Endothelial cell of umbilical vein (primary cell): ENCODE measurements around the gene L1CAM. TPM values are rescaled to one million over a fixed set of nuclear protein-coding genes. Genes with fewer than 3 reads are reported as not detected.

Experiments used
- BruUV-seq: library from RNA; stranded (reverse); fragments of 400-500 nt; replicated peaks from 2 replicates; lab custom pipeline; 2021; lab: Mats Ljungman, UMichigan
- CTCF ChIA-PET: fragments of 300-600, 350-600 bp; sonication (Branson Sonifier 250); formaldehyde crosslinking; loops from one replicate; lab custom pipeline; 2021; ENCODE audit warnings: antibody characterized with exemption, inconsistent platforms; lab: Charles Lee
- POLR2A ChIA-PET: fragments of 300-600, 350-600 bp; sonication (Branson Sonifier 250); formaldehyde crosslinking; loops from one replicate; lab custom pipeline; 2021; ENCODE audit warnings: antibody characterized with exemption, inconsistent platforms; lab: Charles Lee
- DNase-seq: peaks from one replicate; pipeline ENCODE4 v3.0.0-alpha.2; 2011; ENCODE audit warnings: low read depth, low spot score
- FAIRE-seq: peaks from 2 replicates; lab custom pipeline; 2011; peaks lifted over from hg19 to GRCh38; lab: Jason Lieb, UNC
- H2AFZ ChIP-seq: 2 replicates; pipeline ENCODE4 v1.6.0; 2012; ENCODE audit warnings: low read depth, low read length, control low read depth, inconsistent platforms
- H3K27ac ChIP-seq: 2 replicates; pipeline ENCODE4 v1.5.1; 2011; ENCODE audit warnings: low read depth, mild to moderate bottlenecking, control low read depth, low read length, moderate library complexity; ENCODE audit not compliant: insufficient read depth
- H3K27me3 ChIP-seq, 2 experiments: 2 replicates each; pipeline versions ENCODE4 v1.6.0 to v1.6.1; 2011; ENCODE audit warnings: low read length in 2 of 2, mixed read lengths in 1 of 2; ENCODE audit not compliant: control insufficient read depth in 2 of 2, insufficient read depth in 2 of 2
- H3K36me3 ChIP-seq, 2 experiments: 2 replicates in 1 of 2; 3 replicates in 1 of 2; pipeline ENCODE4 v1.5.1; 2011; ENCODE audit warnings: low read length in 2 of 2, mild to moderate bottlenecking in 1 of 2, moderate library complexity in 1 of 2; ENCODE audit not compliant: control insufficient read depth in 2 of 2, insufficient read depth in 2 of 2; ENCODE audit errors: extremely low read depth in 1 of 2
- H3K4me1 ChIP-seq: 3 replicates; pipeline ENCODE4 v1.5.1; 2011; ENCODE audit warnings: mild to moderate bottlenecking, low read length; ENCODE audit not compliant: control insufficient read depth, insufficient read depth; ENCODE audit errors: extremely low read depth
- H3K4me2 ChIP-seq: 2 replicates; pipeline ENCODE4 v1.6.1; 2011; ENCODE audit warnings: low read length, control low read depth, mixed read lengths; ENCODE audit not compliant: insufficient read depth
- H3K4me3 ChIP-seq, 3 experiments: fragments of 200-600 bp in 1 of 3; sonication (generic), shearing (Covaris generic) in 1 of 3; replicated peaks in 1 of 3; 2 replicates each; pipeline ENCODE4 v1.5.1; 2011 to 2016; ENCODE audit warnings: control low read depth in 3 of 3, low read length in 3 of 3, mild to moderate bottlenecking in 2 of 3, inconsistent platforms in 1 of 3, low read depth in 1 of 3, moderate library complexity in 1 of 3; ENCODE audit not compliant: insufficient read depth in 1 of 3
- H3K79me2 ChIP-seq: 2 replicates; pipeline ENCODE4 v1.6.0; 2012; ENCODE audit warnings: low read length, inconsistent platforms; ENCODE audit not compliant: control insufficient read depth, insufficient read depth
- H3K9ac ChIP-seq: replicated peaks from 2 replicates; pipeline ENCODE3; 2011; ENCODE audit warnings: low read length, control low read depth; ENCODE audit not compliant: insufficient read depth; ENCODE audit errors: extremely low read depth
- H3K9me1 ChIP-seq: replicated peaks from 3 replicates; pipeline ENCODE4 v1.6.0; 2011; ENCODE audit warnings: mild to moderate bottlenecking, low read length; ENCODE audit not compliant: control insufficient read depth, insufficient read depth; ENCODE audit errors: extremely low read depth
- H3K9me3 ChIP-seq: replicated peaks from 2 replicates; pipeline ENCODE4 v1.5.1; 2012; ENCODE audit warnings: low read length, inconsistent platforms; ENCODE audit not compliant: control insufficient read depth, insufficient read depth
- H4K20me1 ChIP-seq: replicated peaks from 2 replicates; pipeline ENCODE3; 2011; ENCODE audit warnings: mild to moderate bottlenecking, low read length; ENCODE audit not compliant: control insufficient read depth, insufficient read depth; ENCODE audit errors: extremely low read depth
- CTCF ChIP-seq, 2 donors: IDR thresholded peaks; 1 replicate in 1 of 2; 2 replicates in 1 of 2; pipeline ENCODE4 v1.5.1; 2011; ENCODE audit warnings: low read length in 2 of 2, mild to moderate bottlenecking in 2 of 2, moderate library complexity in 2 of 2, control low read depth in 1 of 2, inconsistent platforms in 1 of 2, low read depth in 1 of 2; ENCODE audit not compliant: insufficient read depth in 1 of 2; ENCODE audit errors: extremely low read depth in 1 of 2
- EZH2 ChIP-seq: IDR thresholded peaks from 2 replicates; pipeline ENCODE4 v1.6.1; 2012; ENCODE audit warnings: borderline replicate concordance, low read depth, mild to moderate bottlenecking, moderate library complexity, low read length, inconsistent platforms; ENCODE audit not compliant: severe bottlenecking
- FOS ChIP-seq: IDR thresholded peaks from 2 replicates; pipeline ENCODE4 v1.6.1; 2011; ENCODE audit warnings: mild to moderate bottlenecking, low read length, moderate library complexity, borderline replicate concordance; ENCODE audit not compliant: insufficient read depth
- GATA2 ChIP-seq: IDR thresholded peaks from 2 replicates; pipeline ENCODE4 v1.7.0; 2011; ENCODE audit warnings: low read depth, mild to moderate bottlenecking, moderate library complexity, mixed read lengths, low read length; ENCODE audit not compliant: insufficient read length, insufficient read depth
- MYC ChIP-seq: IDR thresholded peaks from one replicate; pipeline ENCODE4 v1.6.1; 2011; ENCODE audit warnings: mild to moderate bottlenecking, low read depth, low read length
- POLR2A ChIP-seq: IDR thresholded peaks from 2 replicates; pipeline ENCODE4 v1.6.1; 2012; ENCODE audit warnings: low read depth, mild to moderate bottlenecking, control low read depth, low read length
- POLR2AphosphoS5 ChIP-seq: IDR thresholded peaks from 2 replicates; pipeline ENCODE4 v1.6.1; 2012; ENCODE audit warnings: low read depth, mild to moderate bottlenecking, control low read depth, low read length, moderate library complexity; ENCODE audit not compliant: insufficient read depth
- dilution Hi-C: fragments of 300-500 bp; cut with MboI; formaldehyde crosslinking; loops from one replicate; pipeline ENCODE4 v1.15.0; 2019; ENCODE audit warnings: low sequenced_read_pairs; ENCODE audit not compliant: extremely low pct_ligation_motif_present
- intact Hi-C: fragments of 100-400 bp; cut with micrococcal nuclease; formaldehyde crosslinking; loops from one replicate; pipeline ENCODE4 v1.10.0; 2022
- polyA plus RNA-seq, 4 experiments: library from polyadenylated mRNA; depleted of rRNA in 3 of 4; stranded (reverse) in 3 of 4; unstranded in 1 of 4; fragments of >200 nt; gene quantifications; 2 replicates each; pipeline versions ENCODE4 v1.2.1 to v1.2.3, GENCODE V29; 2011 to 2012; ENCODE audit warnings: missing spikeins in 1 of 4
- total RNA-seq: library from RNA; stranded (reverse); gene quantifications from 2 replicates; pipeline ENCODE4 v1.2.3, GENCODE V29; 2021

Gene L1CAM
- total and polyA plus RNA-seq, 2 donors (not counting 3 experiments of a cell fraction or from before 2014, with no cell fraction given), result 0.01 TPM; not detected in 1

- intact Hi-C loops, result no loop called here
- Histone ChIP-seq H3K27me3 (no peaks in the 10 kb centered on the region), H3K4me3 (no peak overlapping the region), H2AFZ (no peak overlapping the region), H3K4me2 (no peak overlapping the region), H3K36me3 (no peaks in the 10 kb centered on the region), H4K20me1 (no peaks in the 10 kb centered on the region), H3K27ac (no peak overlapping the region), H3K9me1 (no peaks in the 10 kb centered on the region), H3K9me3 (no peaks in the 10 kb centered on the region), H3K9ac (no peak overlapping the region), H3K79me2 (no peaks in the 10 kb centered on the region), H3K4me1 (no peaks in the 10 kb centered on the region)
- no peak for FAIRE-seq
- dilution Hi-C loops, result no loop called here
- DNase-seq, result no peak
- BruUV-seq, result no TSS peak
- ChIA-PET CTCF (interaction anchor here (0.7 to 1.7 kb wide), 4 partner anchors 11 to 103 kb away, joined by 3 to 10 read pairs (median 4); no protein-coding TSS in a partner anchor), POLR2A (no interaction called here)
- TF ChIP-seq POLR2AphosphoS5, result no peak
- no peak for TF ChIP-seq CTCF (IDR thresholded peaks at IDR 0.05; ENCODE audit: extremely low read depth in 1 of 2, insufficient read depth in 1 of 2, low read depth in 1 of 2, low read length in 2 of 2)
Observed at GRCh38 chrX:153911798-153912197, 25.8 kb upstream of the L1CAM start.

- H3K4me2 ChIP-seq, result no peak overlapping the region
- no peak overlapping the region for H2AFZ ChIP-seq
- BruUV-seq, result no TSS peak
- POLR2A ChIA-PET, result no interaction called here
- intact Hi-C loops (no loop called here), dilution Hi-C loops (no loop called here)
- no peaks in the 10 kb centered on the region for H3K9me3 ChIP-seq
- FAIRE-seq (no peak), DNase-seq (no peak)
- H3K9me1 ChIP-seq, result no peaks in the 10 kb centered on the region
- H3K4me1 ChIP-seq, result no peaks in the 10 kb centered on the region
- no peak overlapping the region for H3K9ac ChIP-seq
- H3K36me3 ChIP-seq, result no peaks in the 10 kb centered on the region
- H3K79me2 ChIP-seq, result no peaks in the 10 kb centered on the region
- H3K27ac ChIP-seq, result no peak overlapping the region
- CTCF ChIA-PET, result interaction anchor here (1.0 to 1.7 kb wide), 4 partner anchors 11 to 37 kb away, joined by 3 to 10 read pairs (median 4); no protein-coding TSS in a partner anchor
- H3K4me3 ChIP-seq, result no peak overlapping the region
- no peaks in the 10 kb centered on the region for H4K20me1 ChIP-seq
- TF ChIP-seq POLR2AphosphoS5 (no peak), EZH2 (no peak), GATA2 (no peak), MYC (no peak), CTCF (IDR thresholded peaks at IDR 0.05; ENCODE audit: extremely low read depth in 1 of 2, insufficient read depth in 1 of 2, low read depth in 1 of 2, low read length in 2 of 2) (no peak), FOS (no peak), POLR2A (no peak)
- no peaks in the 10 kb centered on the region for H3K27me3 ChIP-seq
Observed at GRCh38 chrX:153910446-153910845, 24.5 kb upstream of the L1CAM start.
